Karpas-422 (cell line): ENCODE results near the gene ATL2. TPM values are rescaled to one million over a fixed set of nuclear protein-coding genes. Genes with fewer than 3 reads are reported as not detected.
"Not testable (repeated sequence)": the region's sequence is repeated elsewhere in the genome, so short reads cannot be mapped to it uniquely, and the experiment has no call there.

Experiments used
- DNase-seq: peaks from one replicate; pipeline ENCODE4 v3.0.0-alpha.2; 2015
- H2AFZ ChIP-seq: fragments of 200-600 bp; sonication (generic); 2 replicates; pipeline ENCODE4 v1.6.1; 2014; ENCODE audit warnings: antibody characterized with exemption, low read length, mixed read lengths
- H3K27ac ChIP-seq: fragments of 200-600 bp; sonication (generic); 2 replicates; pipeline ENCODE4 v1.5.1; 2014; ENCODE audit warnings: mild to moderate bottlenecking, low read length, moderate library complexity
- H3K27me3 ChIP-seq: fragments of 200-600 bp; sonication (generic); 2 replicates; pipeline ENCODE4 v1.6.1; 2014; ENCODE audit warnings: low read length, mixed read lengths
- H3K36me3 ChIP-seq: fragments of 200-600 bp; sonication (generic); 2 replicates; pipeline ENCODE4 v1.6.1; 2014; ENCODE audit warnings: low read length, mixed read lengths; ENCODE audit not compliant: insufficient read depth
- H3K4me1 ChIP-seq: fragments of 200-600 bp; sonication (generic); 2 replicates; pipeline ENCODE4 v1.6.1; 2014; ENCODE audit warnings: mild to moderate bottlenecking, low read length, mixed read lengths
- H3K4me2 ChIP-seq: fragments of 200-600 bp; sonication (generic); 2 replicates; pipeline ENCODE4 v1.6.1; 2014; ENCODE audit warnings: low read length, low read depth, mild to moderate bottlenecking; ENCODE audit not compliant: poor library complexity, severe bottlenecking
- H3K4me3 ChIP-seq: fragments of 200-600 bp; sonication (generic); 2 replicates; pipeline ENCODE4 v1.5.1; 2014; ENCODE audit warnings: mild to moderate bottlenecking, antibody characterized with exemption, low read length, mixed read lengths
- H3K79me2 ChIP-seq: fragments of 200-600 bp; sonication (generic); 2 replicates; pipeline ENCODE4 v1.6.1; 2014; ENCODE audit warnings: mild to moderate bottlenecking, low read length, mixed read lengths
- H3K9ac ChIP-seq: fragments of 200-600 bp; sonication (generic); 2 replicates; pipeline ENCODE4 v1.6.0; 2014; ENCODE audit warnings: low read length
- H3K9me2 ChIP-seq: fragments of 200-600 bp; sonication (generic), shearing (Covaris generic); replicated peaks from 2 replicates; pipeline ENCODE4 v1.6.0; 2014; ENCODE audit warnings: mild to moderate bottlenecking, low read length, moderate library complexity; ENCODE audit not compliant: insufficient read depth
- H3K9me3 ChIP-seq: fragments of 300-700, 200-600 bp; sonication (generic); 2 replicates; pipeline ENCODE4 v1.6.1; 2014; ENCODE audit warnings: low read length, mixed read lengths
- H4K20me1 ChIP-seq: fragments of 200-600 bp; sonication (generic); 2 replicates; pipeline ENCODE4 v1.6.1; 2014; ENCODE audit warnings: mild to moderate bottlenecking, antibody characterized with exemption, low read length, low read depth; ENCODE audit not compliant: insufficient read depth
- total RNA-seq: library from RNA; depleted of rRNA; stranded (reverse); fragments of >200 nt; shearing (Covaris generic); gene quantifications from 2 replicates; pipeline ENCODE4 v1.2.3, GENCODE V29; 2014; ENCODE audit warnings: low replicate concordance

The ATL2 gene
- total RNA-seq, 1 experiment from 2014 or later: 154 TPM

- Histone ChIP-seq H3K9me2 (no peaks in the 10 kb centered on the region), H3K27ac (no peak overlapping the region), H3K27me3 (no peaks in the 10 kb centered on the region), H3K9ac (no peak overlapping the region), H3K79me2 (peaks cover 82% of the 10 kb centered on the region), H3K4me1 (0 out of 2 replicates have a peak, but pooled peaks cover 5% of the 10 kb centered on the region), H4K20me1 (no peaks in the 10 kb centered on the region), H3K4me2 (no peak overlapping the region), H3K36me3 (peaks cover 71% of the 10 kb centered on the region), H3K9me3 (no peaks in the 10 kb centered on the region), H3K4me3 (no peak overlapping the region), H2AFZ (no peak overlapping the region)
- DNase-seq: no peak
Observed at GRCh38 chr2:38336621-38337020, 40.5 kb downstream of the ATL2 start.

- Histone ChIP-seq H3K9ac (no peak overlapping the region), H3K9me2 (no peaks in the 10 kb centered on the region), H3K9me3 (peaks cover 8% of the 10 kb centered on the region), H2AFZ (no peak overlapping the region), H4K20me1 (no peaks in the 10 kb centered on the region), H3K27ac (no peak overlapping the region), H3K36me3 (peaks cover 45% of the 10 kb centered on the region), H3K27me3 (no peaks in the 10 kb centered on the region), H3K4me1 (peaks cover 15% of the 10 kb centered on the region), H3K4me3 (no peak overlapping the region), H3K79me2 (peaks cover 87% of the 10 kb centered on the region), H3K4me2 (no peak overlapping the region)
- DNase-seq: no peak
Observed at GRCh38 chr2:38330754-38331153, 46.3 kb downstream of the ATL2 start.

- no peak for DNase-seq
- H3K27me3 ChIP-seq: no peaks in the 10 kb centered on the region
- peaks cover 95% of the 10 kb centered on the region for H3K79me2 ChIP-seq
Observed at GRCh38 chr2:38327580-38327979, 49.5 kb downstream of the ATL2 start.

DNA sequence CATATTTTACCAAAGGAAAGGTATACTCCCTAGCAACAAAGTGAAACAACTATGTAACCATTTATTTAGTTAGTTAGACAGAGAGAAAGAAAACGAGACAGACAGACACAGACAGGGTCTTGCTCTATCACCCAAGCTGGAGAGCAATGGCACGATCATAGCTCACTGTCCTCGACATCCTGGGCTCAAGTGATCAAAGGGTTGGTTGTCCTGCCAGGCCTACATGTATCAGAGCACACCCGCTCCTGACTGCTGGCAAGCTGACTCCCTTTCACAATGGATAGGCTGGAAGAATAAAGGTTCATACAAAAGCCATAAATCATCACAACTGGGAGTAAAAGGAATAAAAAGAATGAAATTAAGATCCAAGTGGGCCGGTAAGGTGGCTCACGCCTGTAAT, 53.5 kb downstream of the ATL2 start:
- H3K9ac ChIP-seq: no peak overlapping the region
- H3K9me2 ChIP-seq: no peaks in the 10 kb centered on the region
- no peak overlapping the region for H3K4me2 ChIP-seq
- H3K79me2 ChIP-seq: peaks cover 87% of the 10 kb centered on the region
- H3K36me3 ChIP-seq: peaks cover 13% of the 10 kb centered on the region; the same call in 1 of the 2 replicates
- H2AFZ ChIP-seq: no peak overlapping the region
- 0 out of 2 replicates have a peak, but pooled peaks cover 4% of the 10 kb centered on the region for H4K20me1 ChIP-seq
- no peaks in the 10 kb centered on the region for H3K27me3 ChIP-seq
- no peak overlapping the region for H3K4me3 ChIP-seq
- no peak for DNase-seq
- H3K27ac ChIP-seq: no peak overlapping the region
- no peaks in the 10 kb centered on the region for H3K9me3 ChIP-seq
- peaks cover 19% of the 10 kb centered on the region for H3K4me1 ChIP-seq

More at GRCh38 chr2:38327580-38327979, 49.5 kb downstream of the ATL2 start:
- Histone ChIP-seq H3K36me3 (peaks cover 25% of the 10 kb centered on the region), H3K9me2 (no peaks in the 10 kb centered on the region), H3K9ac (no peak overlapping the region), H4K20me1 (no peaks in the 10 kb centered on the region), H3K9me3 (peaks cover 8% of the 10 kb centered on the region), H3K27ac (no peak overlapping the region), H3K4me1 (peaks cover 19% of the 10 kb centered on the region), H2AFZ (no peak overlapping the region), H3K4me2 (no peak overlapping the region), H3K4me3 (no peak overlapping the region)

GRCh38 chr2:38322224-38322914, 54.7 kb downstream of the ATL2 start:
- Histone ChIP-seq H3K9me2 (no peaks in the 10 kb centered on the region), H3K79me2 (peaks cover 82% of the 10 kb centered on the region), H3K27me3 (no peaks in the 10 kb centered on the region)

GRCh38 chr2:38319240-38319639, 57.8 kb downstream of the ATL2 start:
- H3K9me3 ChIP-seq, H2AFZ ChIP-seq, H3K4me3 ChIP-seq, H4K20me1 ChIP-seq, H3K9ac ChIP-seq, H3K9me2 ChIP-seq, H3K27me3 ChIP-seq, H3K4me1 ChIP-seq, H3K27ac ChIP-seq, DNase-seq, H3K4me2 ChIP-seq: not testable (repeated sequence)
- Histone ChIP-seq H3K79me2 (peaks cover 70% of the 10 kb centered on the region), H3K36me3 (peaks cover 48% of the 10 kb centered on the region)

More at GRCh38 chr2:38322224-38322914, 54.7 kb downstream of the ATL2 start:
- H4K20me1 ChIP-seq: 0 out of 2 replicates have a peak, but pooled peaks cover 4% of the 10 kb centered on the region
- H3K27ac ChIP-seq: no peak overlapping the region
- H3K9me3 ChIP-seq: no peaks in the 10 kb centered on the region
- no peak overlapping the region for H3K9ac ChIP-seq
- no peak overlapping the region for H3K4me3 ChIP-seq
- H3K4me1 ChIP-seq: peaks cover 19% of the 10 kb centered on the region
- no peak overlapping the region for H3K4me2 ChIP-seq
- no peak overlapping the region for H2AFZ ChIP-seq
- no peak for DNase-seq
- peaks cover 21% of the 10 kb centered on the region for H3K36me3 ChIP-seq

GRCh38 chr2:38317725-38318124, 59.3 kb downstream of the ATL2 start:
- Histone ChIP-seq H3K27ac (0 out of 2 replicates have a peak overlapping the region, but pooled peaks have one; percentile 14), H3K27me3 (no peaks in the 10 kb centered on the region), H3K9me2 (no peaks in the 10 kb centered on the region), H3K4me2 (no peak overlapping the region), H3K9me3 (no peaks in the 10 kb centered on the region), H3K36me3 (peaks cover 61% of the 10 kb centered on the region), H2AFZ (no peak overlapping the region), H3K79me2 (peaks cover 67% of the 10 kb centered on the region), H4K20me1 (0 out of 2 replicates have a peak, but pooled peaks cover 4% of the 10 kb centered on the region), H3K4me1 (no peaks in the 10 kb centered on the region), H3K9ac (no peak overlapping the region), H3K4me3 (no peak overlapping the region)
- DNase-seq: no peak

DNA sequence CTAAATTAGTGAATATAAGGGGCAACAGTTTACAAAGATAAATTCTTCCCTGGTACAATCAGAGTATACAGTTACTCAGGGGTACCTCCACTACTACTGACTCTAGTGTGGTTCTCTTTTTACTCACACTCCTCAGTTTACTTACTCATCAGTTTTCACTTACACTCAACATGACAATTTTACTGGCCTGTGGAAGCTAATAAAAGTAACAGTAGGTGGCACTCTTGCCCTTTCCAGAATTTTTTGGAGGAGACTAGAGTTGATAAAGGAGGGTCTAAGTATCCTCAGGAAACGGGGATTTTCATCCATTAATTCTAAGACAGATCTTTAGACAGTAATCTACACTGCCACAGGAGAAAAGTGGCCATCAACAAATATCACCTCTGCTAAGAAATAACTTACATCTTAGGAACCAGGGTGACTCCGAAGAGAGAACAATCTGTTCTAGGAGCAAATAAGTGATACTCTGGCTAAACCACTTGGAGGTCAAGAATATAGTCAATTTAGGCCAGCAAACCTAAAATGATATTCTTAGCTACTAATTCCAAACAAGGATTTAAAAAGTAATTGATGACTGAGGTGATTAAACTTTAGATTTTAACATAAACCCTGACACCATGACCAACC, 61.3 kb downstream of the ATL2 start:
- no peak overlapping the region for H3K9ac ChIP-seq
- peaks cover 72% of the 10 kb centered on the region for H3K36me3 ChIP-seq
- no peaks in the 10 kb centered on the region for H4K20me1 ChIP-seq
- H3K4me2 ChIP-seq: no peak overlapping the region
- peaks cover 60% of the 10 kb centered on the region for H3K79me2 ChIP-seq
- no peak overlapping the region for H2AFZ ChIP-seq
- H3K27me3 ChIP-seq: no peaks in the 10 kb centered on the region
- H3K27ac ChIP-seq: peak overlapping the region; percentile 0; the same call in 1 of the 2 replicates
- no peak overlapping the region for H3K4me3 ChIP-seq
- no peaks in the 10 kb centered on the region for H3K4me1 ChIP-seq
- no peaks in the 10 kb centered on the region for H3K9me2 ChIP-seq
- no peaks in the 10 kb centered on the region for H3K9me3 ChIP-seq
- DNase-seq: peak; percentile 76
